Natural killer cell (primary cell): ENCODE results near the gene SRPK2. TPM values are rescaled to one million over a fixed set of nuclear protein-coding genes. Genes with fewer than 3 reads are reported as not detected.

Source experiments
- ATAC-seq, 3 donors: fragments of 150-1000 bp in 2 of 3; fragments of 200-7000 bp in 1 of 3; cut with Tn5 transposase; 1 replicate in 1 of 3; 2 replicates in 2 of 3; pipeline ENCODE4 v1.10.0; 2021; ENCODE audit warnings: mild to moderate bottlenecking in 2 of 3, moderate library complexity in 2 of 3
- DNase-seq, 2 donors: peaks; one replicate each; pipeline versions ENCODE4 v3.0.0 to v3.0.0-alpha.2; 2013 to 2021; ENCODE audit warnings: mixed read lengths in 1 of 2
- H3K27ac ChIP-seq: one replicate; pipeline ENCODE4 v1.5.1; 2013; ENCODE audit warnings: mild to moderate bottlenecking, low read length
- H3K27me3 ChIP-seq: one replicate; pipeline ENCODE4 v1.6.1; 2013; ENCODE audit warnings: low read length; ENCODE audit not compliant: control insufficient read depth, insufficient read depth
- H3K36me3 ChIP-seq: one replicate; pipeline ENCODE4 v1.6.1; 2013; ENCODE audit warnings: low read length; ENCODE audit not compliant: control insufficient read depth, insufficient read depth
- H3K4me1 ChIP-seq: one replicate; pipeline ENCODE4 v1.6.1; 2013; ENCODE audit warnings: low read length; ENCODE audit not compliant: control insufficient read depth, insufficient read depth
- H3K4me3 ChIP-seq: one replicate; pipeline ENCODE4 v1.5.1; 2013; ENCODE audit warnings: low read length
- H3K9me3 ChIP-seq: one replicate; pipeline ENCODE4 v1.6.1; 2013; ENCODE audit warnings: low read length; ENCODE audit not compliant: control insufficient read depth, insufficient read depth
- H3K27ac Mint-ChIP-seq, 2 donors: one replicate each; pipeline ENCODE4 v1.8.0; 2022; ENCODE audit warnings: mild to moderate bottlenecking in 2 of 2, mixed read lengths in 2 of 2, moderate library complexity in 1 of 2
- H3K27me3 Mint-ChIP-seq, 2 donors: one replicate each; pipeline ENCODE4 v1.8.0; 2022; ENCODE audit warnings: low read depth in 2 of 2, mixed read lengths in 2 of 2
- H3K36me3 Mint-ChIP-seq: one replicate; pipeline ENCODE4 v1.8.0; 2022; ENCODE audit warnings: mixed read lengths
- H3K4me1 Mint-ChIP-seq, 2 donors: one replicate each; pipeline ENCODE4 v1.8.0; 2022; ENCODE audit warnings: mixed read lengths in 2 of 2
- H3K4me3 Mint-ChIP-seq: one replicate; pipeline ENCODE4 v1.8.0; 2022; ENCODE audit warnings: mild to moderate bottlenecking, moderate library complexity, mixed read lengths
- H3K9me3 Mint-ChIP-seq, 2 donors: one replicate each; pipeline ENCODE4 v1.8.0; 2022; ENCODE audit warnings: mixed read lengths in 2 of 2
- CTCF ChIP-seq: fragments of 200-600 bp; IDR thresholded peaks from one replicate; pipeline ENCODE4 v1.8.0; 2022; ENCODE audit warnings: antibody characterized with exemption
- WGBS: methylation state at CpG from one replicate; pipeline ENCODE4 v1.1.7; 2013; ENCODE audit warnings: missing lambda C conversion rate; ENCODE audit not compliant: insufficient coverage; 5-methylcytosine and 5-hydroxymethylcytosine counted together
- intact Hi-C: fragments of 100-400 bp; cut with micrococcal nuclease; formaldehyde crosslinking; loops from one replicate; pipeline ENCODE4 v1.14.2; 2022
- total RNA-seq, 4 donors: library from RNA; stranded (reverse); fragments of 120-200 nt in 1 of 4; gene quantifications; one replicate each; pipeline versions ENCODE4 v1.2.3 to v1.2.4, GENCODE V29; 2013 to 2022

Gene SRPK2
- total RNA-seq, 3 donors from 2014 or later (not counting 1 experiment from before 2014, with no cell fraction given), result 103 to 121 (median 108) TPM

GRCh38 chr7:105102557-105103352 is 286.0 kb downstream of the SRPK2 start:
- peak overlapping the region; percentile 43 to 83 for H3K27ac Mint-ChIP-seq
- H3K4me1 Mint-ChIP-seq, result peaks cover 16 to 26% of the 10 kb centered on the region in 2 donors
- H3K27me3 Mint-ChIP-seq, result no peaks in the 10 kb centered on the region
- no peaks in the 10 kb centered on the region for H3K4me1 ChIP-seq
- no peak for DNase-seq
- ATAC-seq, result no peak
- peaks cover 77% of the 10 kb centered on the region for H3K36me3 ChIP-seq
- WGBS, result 82% methylated on average over 4 of the region's 4 CpGs
- H3K4me3 ChIP-seq, result no peak overlapping the region
- H3K4me3 Mint-ChIP-seq, result no peak overlapping the region
- TF ChIP-seq CTCF, result no peak
- no peak overlapping the region for H3K27ac ChIP-seq
- no peaks in the 10 kb centered on the region for H3K9me3 Mint-ChIP-seq
- no peaks in the 10 kb centered on the region for H3K9me3 ChIP-seq
- H3K27me3 ChIP-seq, result no peaks in the 10 kb centered on the region
- peaks cover 13% of the 10 kb centered on the region for H3K36me3 Mint-ChIP-seq
- intact Hi-C loops, result no loop called here

- ATAC-seq, result no peak
- Histone ChIP-seq H3K27me3 (no peaks in the 10 kb centered on the region), H3K36me3 (peaks cover 72% of the 10 kb centered on the region), H3K4me3 (no peak overlapping the region), H3K27ac (no peak overlapping the region), H3K4me1 (no peaks in the 10 kb centered on the region), H3K9me3 (no peaks in the 10 kb centered on the region)
- intact Hi-C loops, result no loop called here
- Mint-ChIP-seq H3K4me3 (no peak overlapping the region), H3K27ac (no peak overlapping the region), H3K36me3 (peaks cover 13% of the 10 kb centered on the region), H3K9me3 (no peaks in the 10 kb centered on the region), H3K4me1 (peaks cover 16 to 26% of the 10 kb centered on the region in 2 donors), H3K27me3 (no peaks in the 10 kb centered on the region)
- 95% methylated on average over 3 of the region's 4 CpGs for WGBS
- no peak for TF ChIP-seq CTCF
- no peak for DNase-seq
These were observed 286.9 kb downstream of the SRPK2 start for GRCh38 chr7:105101864-105102263.

GRCh38 chr7:105098863-105099515 is 289.7 kb downstream of the SRPK2 start:
- H3K4me1 ChIP-seq, result no peaks in the 10 kb centered on the region
- Mint-ChIP-seq H3K36me3 (peaks cover 6% of the 10 kb centered on the region), H3K27me3 (no peaks in the 10 kb centered on the region), H3K9me3 (no peaks in the 10 kb centered on the region), H3K27ac (peak overlapping the region; percentile 6 to 76), H3K4me3 (peak overlapping the region; percentile 36), H3K4me1 (peaks cover 29 to 37% of the 10 kb centered on the region in 2 donors)
- 97% methylated on average over 2 of the region's 2 CpGs for WGBS
- peak in 2 of 3 donors; percentile 8 to 12 for ATAC-seq
- H3K4me3 ChIP-seq, result no peak overlapping the region
- peaks cover 64% of the 10 kb centered on the region for H3K36me3 ChIP-seq
- no peaks in the 10 kb centered on the region for H3K27me3 ChIP-seq
- H3K9me3 ChIP-seq, result no peaks in the 10 kb centered on the region
- no peak for TF ChIP-seq CTCF
- intact Hi-C loops, result no loop called here
- no peak for DNase-seq
- no peak overlapping the region for H3K27ac ChIP-seq
